Activated CD4-positive, CD25-positive, alpha-beta regulatory T cell treated with anti-CD3 and anti-CD28 coated beads, Interleukin-2, amount 50 U/mL, for 16 hours (primary cell): ENCODE measurements around the gene TMEM178A.
"Not testable (repeated sequence)": the region's sequence is repeated elsewhere in the genome, so short reads cannot be mapped to it uniquely, and the experiment has no call there.

Source experiments
- DNase-seq: peaks from one replicate; pipeline ENCODE4 v3.0.0-alpha.2; 2020; ENCODE audit warnings: low read depth, low spot score

Gene TMEM178A

DNA sequence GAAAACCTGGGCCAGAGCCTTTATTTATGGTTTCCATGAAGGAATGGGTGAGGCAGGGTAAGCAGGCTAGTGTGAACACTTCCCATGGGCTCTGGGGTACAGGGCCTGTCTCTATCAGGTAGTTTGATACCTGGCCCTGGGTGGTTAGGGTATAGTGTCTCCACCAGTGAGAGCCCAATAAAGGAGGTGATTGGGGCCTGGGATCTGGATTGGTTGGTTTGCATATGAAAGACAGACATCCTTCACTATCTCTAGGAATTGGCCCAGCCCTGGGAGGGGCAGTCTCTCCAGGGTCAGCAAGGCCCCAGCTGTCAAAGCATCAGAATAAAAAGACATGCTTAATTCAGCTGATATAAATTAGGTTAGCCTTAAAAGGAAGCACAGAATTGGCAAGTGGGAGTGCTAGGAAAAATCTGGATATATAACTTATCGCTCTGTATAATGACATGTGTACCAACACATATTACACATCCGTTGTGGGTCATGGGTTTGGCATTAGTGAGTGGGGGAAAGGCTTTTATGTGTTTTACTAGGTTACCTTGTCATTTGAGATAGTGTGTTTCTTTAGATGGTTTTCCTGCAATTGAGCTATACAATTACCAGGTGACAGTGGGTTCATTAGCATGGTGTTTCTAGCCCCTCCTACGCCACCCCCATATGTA is 18.5 kb upstream of the TMEM178A start:
- DNase-seq: no peak

DNA sequence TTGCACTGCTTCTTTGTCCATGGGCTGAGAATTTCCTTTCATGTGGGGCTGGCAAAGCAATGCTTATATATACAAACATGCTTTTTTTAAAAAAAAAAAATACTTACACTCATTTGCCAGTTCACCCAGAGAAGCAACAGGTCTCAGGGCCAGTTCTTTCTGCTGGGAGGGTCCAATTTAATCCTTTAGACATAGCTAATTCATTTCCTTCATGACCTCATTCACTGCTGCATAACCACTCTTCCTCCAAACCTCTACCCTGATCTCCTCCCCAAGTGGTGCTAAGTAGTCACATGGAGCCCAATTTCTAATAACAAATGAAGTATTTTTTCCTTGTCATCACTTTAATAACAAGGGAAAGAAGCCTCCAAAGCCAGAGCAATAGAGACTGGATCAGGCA is 17.1 kb upstream of the TMEM178A start:
- no peak for DNase-seq

DNA sequence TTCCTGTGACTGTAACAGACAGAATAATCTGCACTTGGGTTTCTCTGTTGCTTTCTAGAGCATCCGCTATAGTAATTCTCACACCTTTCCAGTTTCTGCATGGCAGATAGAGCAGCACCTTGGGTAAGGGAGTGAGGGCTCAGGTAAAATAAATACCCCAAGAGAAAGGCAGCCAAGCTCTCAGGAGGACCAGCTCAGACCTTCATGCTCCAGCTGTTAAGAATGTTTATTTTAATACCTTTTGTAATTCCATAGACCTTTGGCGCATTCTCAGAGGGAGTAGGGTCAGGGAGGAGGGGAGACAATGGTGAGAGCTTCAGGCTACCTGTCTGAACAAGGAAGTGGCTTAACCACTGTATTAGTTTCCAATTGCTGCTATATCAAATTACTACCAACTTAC is 16.2 kb upstream of the TMEM178A start:
- no peak for DNase-seq

DNA sequence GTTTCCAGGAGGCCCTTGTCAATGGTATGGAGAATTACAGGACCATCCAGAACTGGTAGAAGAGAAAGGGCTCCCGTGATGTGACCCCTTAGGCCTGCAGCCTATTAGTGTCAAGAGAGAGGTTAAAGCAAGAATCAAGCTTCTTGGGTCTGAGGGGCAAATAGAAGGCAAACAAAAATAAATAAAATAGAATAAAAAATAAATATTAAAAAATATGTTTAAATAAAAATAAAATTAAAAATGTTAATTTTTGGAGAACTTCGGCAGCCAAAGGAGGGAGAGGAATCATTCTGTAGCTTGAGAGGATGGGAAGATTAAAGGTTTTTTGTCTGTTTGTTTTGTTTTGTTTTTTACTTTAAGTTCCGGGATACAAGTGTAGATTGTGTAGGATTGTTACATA is 15.2 kb upstream of the TMEM178A start:
- DNase-seq: no peak

DNA sequence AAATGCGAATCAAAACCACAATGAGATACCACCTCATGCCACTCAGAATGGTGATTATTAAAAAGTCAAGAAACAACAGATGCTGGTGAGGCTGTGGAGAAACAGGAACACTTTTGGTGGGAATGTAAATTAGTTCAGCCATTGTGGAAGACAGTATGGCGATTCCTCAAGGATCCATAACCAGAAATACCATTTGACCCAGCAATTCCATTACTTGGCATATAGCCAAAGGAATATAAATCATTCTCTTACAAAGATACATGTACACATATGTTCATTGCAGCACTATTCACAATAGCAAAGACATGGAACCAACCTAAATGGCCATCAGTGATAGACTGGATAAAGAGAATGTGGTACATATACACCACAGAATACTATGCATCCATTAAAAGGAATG is 9.5 kb upstream of the TMEM178A start:
- DNase-seq: not testable (repeated sequence)

DNA sequence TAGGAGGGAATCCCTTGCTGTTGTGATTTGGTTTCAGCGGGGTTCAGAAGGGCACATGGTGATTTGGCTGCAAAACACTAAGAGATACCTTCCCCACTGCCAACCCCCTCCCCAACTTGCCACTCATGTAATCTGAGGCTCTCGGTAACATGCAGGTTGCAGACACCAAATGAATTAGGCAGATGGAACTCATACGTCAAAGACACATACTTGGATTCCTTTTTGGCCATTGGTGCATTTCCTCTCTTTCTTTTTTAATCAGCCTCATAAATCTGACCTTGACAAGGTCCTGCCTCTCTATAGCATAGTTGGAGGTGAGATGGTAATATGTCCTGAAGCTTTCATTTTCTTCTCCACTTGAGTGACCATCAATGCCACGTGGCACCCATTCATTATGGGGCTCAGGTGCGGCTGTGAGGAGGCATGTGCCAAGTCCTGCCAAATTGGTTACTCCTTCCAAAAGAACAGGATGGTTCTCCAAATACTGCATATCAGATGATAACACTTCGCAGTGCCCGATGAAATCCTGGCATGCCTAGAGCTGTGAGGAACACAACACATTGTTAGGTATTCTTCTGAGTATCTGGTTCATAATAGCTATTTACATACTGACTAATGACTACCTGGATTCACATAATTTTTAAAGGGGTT is 8.3 kb upstream of the TMEM178A start:
- no peak for DNase-seq

DNA sequence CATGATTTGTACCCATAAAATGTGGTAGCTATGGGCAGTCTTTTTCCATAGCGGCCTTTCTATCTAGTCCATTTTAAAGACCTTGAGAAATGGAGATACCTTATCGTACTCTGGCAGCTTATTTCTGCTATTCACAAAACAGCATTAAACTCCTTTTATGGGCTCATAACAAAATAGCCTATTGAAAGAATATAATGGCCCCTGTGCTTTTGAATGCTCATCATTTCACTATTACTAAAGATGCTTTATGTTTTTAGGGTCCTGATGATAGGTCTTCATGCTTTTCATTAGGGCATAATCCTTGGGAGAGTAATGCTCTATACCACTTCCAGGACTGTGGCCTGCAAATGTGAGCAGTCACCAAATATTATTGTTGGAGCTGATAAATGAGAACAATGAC is 7.3 kb upstream of the TMEM178A start:
- DNase-seq: no peak

DNA sequence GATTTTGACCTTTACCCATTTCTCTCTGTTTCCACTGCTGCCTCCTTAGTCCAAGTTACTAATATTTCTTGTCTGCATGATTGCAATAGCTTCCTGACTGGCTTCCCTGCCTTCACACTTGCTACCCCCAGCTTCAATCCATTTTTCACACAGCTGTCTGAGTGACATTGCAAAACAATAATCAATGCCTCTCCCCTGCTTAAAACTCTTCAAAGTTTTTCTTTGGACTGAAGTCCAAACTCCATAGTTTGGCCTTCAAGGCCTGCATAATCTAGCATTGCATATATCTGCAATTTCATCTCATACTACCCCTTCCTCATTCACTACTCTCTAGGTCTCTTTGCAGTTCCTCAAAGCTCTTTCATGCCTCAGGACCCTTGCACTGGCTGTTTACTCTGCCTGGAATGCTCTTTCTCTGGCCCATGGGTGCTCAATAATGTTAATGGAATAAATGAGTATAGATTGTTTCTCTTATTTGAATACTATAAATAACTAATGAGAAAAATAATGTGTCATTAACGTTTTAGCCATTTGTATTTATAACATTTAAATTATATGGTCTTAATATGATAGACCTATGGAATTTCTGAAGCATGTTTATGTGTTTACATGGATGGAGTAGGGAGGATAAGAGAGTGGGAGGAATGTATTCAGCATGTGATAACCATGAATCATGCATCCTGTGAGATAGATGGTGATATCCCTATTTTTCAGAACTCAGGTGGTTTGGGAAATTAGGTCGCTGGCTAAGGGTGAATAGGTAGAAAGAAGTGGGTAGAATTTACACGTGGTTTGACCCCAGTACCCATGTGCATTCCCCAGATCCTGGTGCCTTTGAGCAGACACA is 5.7 kb upstream of the TMEM178A start:
- DNase-seq: no peak

DNA sequence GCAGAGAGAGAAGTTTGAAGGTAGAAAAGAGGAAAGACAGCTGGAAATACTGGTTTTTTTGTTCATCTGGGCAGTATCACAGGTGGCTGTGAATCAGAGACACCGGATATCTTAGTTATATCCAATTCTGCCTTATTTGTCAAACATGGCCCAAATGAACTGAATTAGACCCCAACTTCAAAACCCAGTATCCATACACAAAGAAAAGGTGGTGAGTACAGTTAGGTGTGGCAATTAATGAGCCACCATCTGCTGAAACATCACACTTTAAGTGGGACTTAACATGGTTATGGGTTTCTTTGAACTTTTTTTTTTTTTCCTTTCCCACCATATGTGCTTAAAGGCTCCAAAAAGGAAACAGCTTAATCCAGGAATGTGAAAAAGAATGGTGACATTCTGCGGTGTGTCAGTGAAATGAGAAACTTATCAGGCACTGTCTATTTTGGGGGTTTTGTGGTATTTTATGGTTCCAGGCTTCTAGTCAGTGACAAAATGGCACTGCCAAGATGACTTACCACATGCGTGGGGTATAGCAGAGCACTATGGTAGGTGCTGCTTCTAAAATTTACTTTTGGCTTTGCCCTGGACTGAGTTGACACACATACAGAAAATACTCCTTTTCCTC is 5.0 kb upstream of the TMEM178A start:
- no peak for DNase-seq

DNA sequence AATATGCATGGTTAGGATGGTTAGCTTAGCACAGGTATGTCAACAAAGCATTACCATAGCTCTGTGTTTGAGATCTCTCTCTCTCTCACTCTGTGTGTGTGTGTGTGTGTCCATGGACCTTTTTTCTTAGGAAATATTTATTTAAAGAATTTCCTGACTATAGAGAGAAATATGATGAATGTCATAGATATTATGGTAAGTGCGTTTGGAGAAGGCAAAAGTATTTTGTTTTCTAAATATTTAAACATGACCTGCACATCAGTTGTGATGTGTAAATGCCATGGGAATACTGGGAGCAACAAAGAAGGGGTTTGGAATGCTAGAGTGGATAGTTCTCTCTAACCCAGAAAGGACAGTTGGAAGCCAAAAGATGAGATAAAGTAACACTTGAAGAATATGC is 3.9 kb upstream of the TMEM178A start:
- no peak for DNase-seq

DNA sequence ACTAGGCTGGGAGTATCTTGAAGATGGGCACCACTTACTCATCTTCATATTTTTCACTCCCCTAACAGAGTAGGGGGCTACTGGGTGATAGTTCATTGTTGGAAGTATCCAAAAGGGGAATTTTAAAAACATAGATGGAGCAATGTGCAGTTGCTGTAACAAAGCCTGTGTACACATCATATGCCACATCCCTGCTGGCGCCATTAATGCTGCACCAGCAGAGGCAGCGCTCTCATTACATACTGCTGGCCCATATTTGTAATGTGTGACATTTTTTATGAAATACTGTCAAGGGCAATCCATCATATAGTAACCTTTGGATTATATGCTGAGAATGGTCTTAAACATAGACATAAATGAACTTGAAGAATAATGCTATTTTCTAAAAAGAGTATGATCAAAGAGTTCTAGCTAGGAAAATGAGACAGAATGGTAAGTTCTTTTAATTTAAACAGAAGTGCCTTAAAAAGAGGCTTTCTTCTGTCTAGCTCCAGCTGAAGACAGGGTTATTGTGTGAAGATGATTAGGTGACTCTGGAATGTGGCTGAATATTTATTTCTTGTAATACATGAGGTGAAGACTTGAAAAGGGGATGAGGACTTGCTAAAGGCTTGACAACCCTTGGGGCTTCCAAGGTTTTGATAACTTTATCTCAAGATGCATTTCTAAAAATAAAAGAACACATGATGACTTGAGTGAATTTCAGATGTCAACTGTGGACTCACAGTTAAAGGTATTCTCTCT is 2.4 kb upstream of the TMEM178A start:
- DNase-seq: no peak

DNA sequence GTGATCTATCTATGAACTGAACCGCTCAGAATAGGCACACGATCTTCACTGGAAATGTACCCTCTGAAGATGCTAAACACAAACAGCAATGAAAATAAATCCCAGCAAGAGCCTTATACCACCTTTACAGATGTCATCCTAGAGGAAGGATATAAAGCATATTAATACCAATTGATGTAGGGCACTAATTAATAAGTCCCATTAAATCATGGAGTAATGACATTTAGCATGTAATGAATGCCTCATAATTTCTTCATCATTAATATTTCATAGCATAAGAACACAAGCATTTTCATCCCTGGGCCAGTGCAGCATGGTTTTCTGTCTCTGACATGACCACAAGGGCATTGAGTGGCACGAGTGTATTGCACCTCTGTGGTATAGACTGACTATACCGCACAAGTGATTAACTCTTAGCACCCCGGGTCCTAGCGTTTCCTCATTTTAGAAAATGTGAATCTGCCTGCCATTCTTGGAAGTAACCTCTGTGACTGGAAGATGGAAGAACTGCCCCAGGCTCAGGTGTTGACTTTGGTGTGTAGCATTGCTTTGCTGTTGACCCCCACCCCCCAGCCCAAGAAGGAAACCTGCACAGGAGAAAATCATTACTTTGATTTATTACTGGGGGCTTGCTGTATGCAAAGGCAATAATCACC is 1.4 kb upstream of the TMEM178A start:
- no peak for DNase-seq

DNA sequence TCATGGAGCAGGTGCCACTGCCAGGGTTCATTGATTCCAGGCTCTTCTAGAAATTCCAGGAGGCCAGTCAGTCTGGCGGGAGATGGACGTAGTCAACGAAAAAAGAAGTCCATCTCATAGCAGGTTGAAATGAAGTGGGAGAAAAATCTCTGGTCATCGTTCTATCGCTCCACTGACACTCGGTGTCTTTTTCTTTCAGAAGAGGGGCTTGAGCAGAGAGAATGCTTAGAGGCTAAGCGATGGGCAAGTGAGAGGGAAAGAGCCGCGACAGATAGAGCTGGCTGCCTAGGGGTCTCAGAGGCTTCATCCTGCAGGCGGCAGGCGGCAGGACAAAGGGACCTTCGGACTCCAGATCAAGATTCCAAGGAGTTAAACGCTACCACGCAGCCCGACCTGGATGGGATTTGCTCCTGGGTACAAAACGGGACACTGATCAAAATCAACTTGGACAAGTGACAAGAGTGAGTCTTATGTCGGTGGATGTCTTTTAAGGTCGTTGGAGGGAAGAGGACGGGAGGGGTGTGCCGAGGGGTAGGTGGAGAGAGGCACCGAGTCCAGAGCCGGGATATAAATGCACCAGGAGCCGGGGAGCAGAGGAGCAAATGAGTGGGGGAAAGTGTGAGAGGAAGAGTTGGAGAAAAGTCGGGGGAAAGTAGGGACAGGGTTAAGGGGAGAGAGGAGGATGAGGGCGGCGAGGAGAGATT is 677 bp upstream of the TMEM178A start:
- DNase-seq: no peak

DNA sequence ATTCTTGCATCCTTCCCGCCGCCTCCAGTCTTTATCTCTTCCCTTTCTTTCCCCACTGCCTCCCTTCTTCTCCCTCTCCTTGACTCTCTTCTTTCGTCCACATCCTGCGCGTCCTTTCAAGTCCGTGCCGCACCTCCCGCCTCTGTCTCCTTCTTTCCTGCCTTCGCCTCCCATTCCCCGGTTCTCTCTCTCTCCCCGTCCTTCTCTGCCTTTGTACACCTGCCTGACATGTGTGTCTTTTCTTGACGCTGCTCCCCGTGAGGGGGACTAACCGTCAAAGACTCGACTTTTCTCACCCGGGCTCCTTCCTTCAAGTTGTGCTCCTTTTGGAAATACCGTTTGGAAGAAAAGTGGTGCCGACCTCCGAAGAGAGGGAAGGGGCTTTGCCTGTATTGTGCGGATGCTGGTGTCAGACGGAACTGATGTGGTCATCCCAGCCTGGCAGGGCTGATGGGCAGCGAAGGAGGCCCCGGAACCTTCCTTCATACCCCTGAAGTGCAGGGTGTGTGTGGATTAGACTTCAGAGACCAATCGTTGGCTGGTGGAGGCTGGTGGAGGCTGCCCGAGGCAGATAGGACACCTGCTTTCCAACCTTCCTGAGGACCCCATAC is 879 bp downstream of the TMEM178A start:
- no peak for DNase-seq

DNA sequence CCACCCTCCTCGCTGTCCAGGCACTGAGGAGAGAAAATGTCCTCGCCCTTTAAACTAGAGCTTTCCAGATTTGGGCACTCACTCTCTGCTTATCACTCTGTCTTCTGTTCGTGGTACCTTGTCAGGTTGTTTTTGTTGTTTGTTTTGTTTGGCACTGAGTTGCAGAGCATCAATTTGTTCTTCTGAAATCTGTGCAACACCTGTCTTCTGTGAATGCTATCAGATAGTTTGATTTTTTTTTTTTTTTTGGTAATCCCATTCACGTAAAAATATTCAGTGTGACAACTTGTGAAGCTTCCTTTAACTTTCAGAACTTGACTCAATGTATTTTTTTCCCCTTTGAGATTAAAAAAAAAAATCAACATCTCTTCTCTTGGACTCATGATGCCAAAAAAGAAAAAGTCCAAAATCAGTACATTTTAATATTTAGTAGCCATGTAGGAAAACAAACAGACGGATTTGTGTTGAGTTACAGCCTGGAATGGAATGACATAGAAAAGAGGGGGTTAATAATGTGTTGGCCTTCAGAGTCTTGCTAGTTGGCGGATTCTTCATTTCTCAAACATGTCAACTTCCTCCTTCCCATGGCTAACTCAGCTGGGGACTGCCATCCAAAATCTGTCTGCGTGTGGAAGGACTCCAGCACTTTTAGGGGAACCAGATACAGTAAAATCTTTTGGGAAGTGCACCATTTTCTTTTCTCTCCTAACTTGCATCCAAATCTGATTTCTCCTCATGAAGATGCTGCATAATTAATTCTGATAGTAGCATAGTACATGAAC is 1.6 kb downstream of the TMEM178A start:
- DNase-seq: no peak

DNA sequence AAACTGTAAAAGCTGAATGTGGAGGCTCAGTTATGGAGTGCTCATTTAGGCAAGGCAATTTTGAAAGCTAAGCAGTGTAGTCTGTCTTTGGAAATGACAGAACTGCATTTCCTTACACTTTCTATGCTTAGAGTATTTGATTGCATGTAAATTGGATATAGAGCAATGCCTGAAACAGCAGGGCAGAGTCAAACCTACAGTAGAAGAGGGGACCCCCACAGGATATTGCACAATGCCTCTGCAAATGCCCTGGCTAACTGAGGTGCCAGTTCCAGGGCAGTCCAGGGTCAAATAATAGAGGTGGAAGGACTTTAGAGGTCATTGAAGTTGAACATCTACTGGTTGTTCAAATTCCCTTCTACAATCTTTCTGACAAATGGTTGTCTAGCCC is 2.2 kb downstream of the TMEM178A start:
- DNase-seq: no peak

DNA sequence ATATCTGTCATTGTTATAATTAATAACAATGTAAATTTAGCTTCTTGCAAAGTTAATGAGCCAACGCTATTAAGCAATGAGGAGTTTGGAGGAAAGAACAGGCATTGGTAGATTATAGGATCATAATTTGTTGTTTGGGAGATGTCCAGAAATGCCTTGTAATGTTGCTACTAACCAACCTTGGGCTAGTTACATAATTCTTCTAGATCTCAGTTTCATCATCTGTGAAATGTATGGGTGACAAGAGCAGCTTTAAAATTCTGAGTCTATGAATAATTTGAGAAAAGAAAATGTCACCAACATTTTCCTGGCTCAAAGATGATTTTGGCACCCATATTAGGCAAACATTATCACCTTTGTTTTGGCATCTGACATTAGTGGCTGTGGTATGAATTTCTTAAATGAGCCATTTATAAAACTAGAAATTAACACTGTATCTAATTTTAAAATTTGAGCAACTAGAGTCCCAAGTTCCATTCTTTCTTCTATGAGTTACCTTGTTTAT is 2.9 kb downstream of the TMEM178A start:
- no peak for DNase-seq

DNA sequence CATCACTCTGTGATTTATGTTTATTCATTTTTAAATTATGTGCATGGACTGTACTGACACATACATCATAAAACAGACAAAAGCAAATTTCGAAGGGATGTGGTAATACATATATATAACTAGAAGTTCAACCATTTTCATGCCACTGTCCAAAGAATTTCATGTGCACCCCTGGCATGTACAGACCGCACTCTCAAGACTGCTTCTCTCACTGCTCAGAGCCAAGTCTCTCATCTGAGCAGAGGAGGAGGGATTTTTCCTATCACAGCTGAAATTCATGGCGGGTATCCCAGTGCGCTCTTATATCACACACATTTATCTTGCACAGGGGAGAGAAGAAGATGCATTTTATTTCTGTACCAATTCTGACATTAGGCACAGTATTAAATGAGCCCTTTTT is 5.9 kb downstream of the TMEM178A start:
- no peak for DNase-seq

DNA sequence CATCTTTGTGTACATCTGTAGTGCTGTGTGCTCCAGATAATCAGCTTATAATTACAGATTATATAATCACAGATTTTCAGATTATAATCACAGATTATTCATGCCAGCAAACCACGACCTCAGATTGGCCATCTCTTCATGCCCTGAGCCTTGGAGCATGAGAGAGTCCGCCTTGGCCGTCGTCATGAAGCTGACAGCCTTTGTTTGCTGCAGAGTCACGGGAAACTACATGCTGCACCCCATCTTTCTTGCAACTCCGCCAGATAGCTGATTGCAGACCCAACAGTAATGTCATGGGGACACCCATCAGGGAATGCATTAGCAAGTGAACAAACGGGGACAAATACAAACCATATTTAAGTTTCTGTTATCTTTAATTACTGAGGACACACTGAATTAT is 7.3 kb downstream of the TMEM178A start:
- DNase-seq: no peak
